HEK293 (cell line): ENCODE results near the gene PTH1R.

Experiments used
- CTCF ChIA-PET: fragments of 350-600 bp; formaldehyde crosslinking; extraction: SDS; loops from one replicate; lab custom pipeline; 2021; ENCODE audit warnings: antibody characterized with exemption; lab: Yijun Ruan, JAX
- POLR2A ChIA-PET: fragments of 300-600 bp; formaldehyde crosslinking; extraction: SDS; loops from one replicate; lab custom pipeline; 2020; ENCODE audit warnings: antibody characterized with exemption, inconsistent platforms; lab: Yijun Ruan, JAX
- H3K27ac ChIP-seq: fragments of 200-500 bp; sonication (Bioruptor generic); 2 replicates; pipeline ENCODE4 v1.5.1; 2014; ENCODE audit warnings: low read depth, low read length, control low read depth, inconsistent platforms; ENCODE audit errors: extremely low read depth
- H3K36me3 ChIP-seq, 2 experiments: fragments of 200-500 bp in 1 of 2; sonication (Bioruptor generic) in 1 of 2; 1 replicate in 1 of 2; 2 replicates in 1 of 2; pipeline ENCODE4 v1.5.1; 2014 to 2017; ENCODE audit warnings: inconsistent platforms in 2 of 2, low read length in 2 of 2; ENCODE audit not compliant: control insufficient read depth in 2 of 2, insufficient read depth in 1 of 2
- H3K4me1 ChIP-seq: fragments of 200-500 bp; sonication (Bioruptor generic); 2 replicates; pipeline ENCODE4 v1.5.1; 2014; ENCODE audit warnings: mild to moderate bottlenecking, low read length, inconsistent platforms; ENCODE audit not compliant: control insufficient read depth, insufficient read depth
- H3K4me3 ChIP-seq: 2 replicates; pipeline ENCODE4 v1.5.1; 2011; ENCODE audit warnings: low read depth, mild to moderate bottlenecking, control low read depth, low read length, moderate library complexity
- H3K9me3 ChIP-seq: fragments of 200-500 bp; sonication (Bioruptor generic); 2 replicates; pipeline ENCODE4 v1.5.1; 2014; ENCODE audit warnings: low read depth, low read length, inconsistent platforms; ENCODE audit not compliant: control insufficient read depth, insufficient read depth
- ZBTB21 ChIP-seq: fragments of 450-650 bp; formaldehyde crosslinking; IDR thresholded peaks from 2 replicates; pipeline ENCODE4 v1.5.1; 2017; ENCODE audit warnings: missing biosample characterization, missing genetic modification characterization
- ZBTB48 ChIP-seq: fragments of 450-650 bp; formaldehyde crosslinking; IDR thresholded peaks from 2 replicates; pipeline ENCODE4 v1.5.1; 2016; ENCODE audit warnings: missing biosample characterization, missing genetic modification characterization
- ZFP41 ChIP-seq: fragments of 450-650 bp; formaldehyde crosslinking; IDR thresholded peaks from 2 replicates; pipeline ENCODE4 v1.5.1; 2016; ENCODE audit warnings: missing biosample characterization, missing genetic modification characterization, borderline replicate concordance
- ZNF10 ChIP-seq: fragments of 450-650 bp; formaldehyde crosslinking; IDR thresholded peaks from 2 replicates; pipeline ENCODE4 v1.5.1; 2017; ENCODE audit warnings: missing biosample characterization, missing genetic modification characterization
- ZNF184 ChIP-seq: fragments of 450-650 bp; IDR thresholded peaks from 2 replicates; pipeline ENCODE4 v1.5.1; 2018; ENCODE audit warnings: missing biosample characterization, mild to moderate bottlenecking, missing genetic modification characterization
- ZNF221 ChIP-seq: fragments of 450-650 bp; formaldehyde crosslinking; IDR thresholded peaks from 2 replicates; pipeline ENCODE4 v1.5.1; 2017; ENCODE audit warnings: missing biosample characterization, missing genetic modification characterization, borderline replicate concordance
- ZNF354C ChIP-seq: fragments of 450-650 bp; formaldehyde crosslinking; IDR thresholded peaks from 2 replicates; pipeline ENCODE4 v1.5.1; 2016; ENCODE audit warnings: missing biosample characterization, missing genetic modification characterization, low read depth, borderline replicate concordance
- ZNF555 ChIP-seq: fragments of 450-650 bp; formaldehyde crosslinking; conservative IDR thresholded peaks from 2 replicates; pipeline ENCODE4 v1.5.1; 2017; ENCODE audit warnings: missing biosample characterization, mild to moderate bottlenecking, missing genetic modification characterization, inconsistent platforms
- ZNF585B ChIP-seq: fragments of 450-650 bp; formaldehyde crosslinking; IDR thresholded peaks from 2 replicates; pipeline ENCODE4 v1.5.1; 2016; ENCODE audit warnings: missing biosample characterization, missing genetic modification characterization
- ZNF701 ChIP-seq: fragments of 450-650 bp; formaldehyde crosslinking; IDR thresholded peaks from 2 replicates; pipeline ENCODE4 v1.5.1; 2016; ENCODE audit warnings: missing biosample characterization, missing genetic modification characterization
- ZNF785 ChIP-seq: fragments of 450-650 bp; formaldehyde crosslinking; IDR thresholded peaks from 2 replicates; pipeline ENCODE4 v1.5.1; 2016; ENCODE audit warnings: missing biosample characterization, missing genetic modification characterization
- TF ChIP-seq, protein P1 (sequence below): fragments of 450-650 bp; formaldehyde crosslinking; IDR thresholded peaks from 2 replicates; pipeline ENCODE4 v1.5.1; 2016; ENCODE audit warnings: missing biosample characterization, missing genetic modification characterization, borderline replicate concordance
- TF ChIP-seq, protein P2 (sequence below): fragments of 450-650 bp; formaldehyde crosslinking; IDR thresholded peaks from 2 replicates; pipeline ENCODE4 v1.5.1; 2016; ENCODE audit warnings: missing biosample characterization, missing genetic modification characterization
- TF ChIP-seq, protein P3 (sequence below): fragments of 450-650 bp; formaldehyde crosslinking; IDR thresholded peaks from 2 replicates; pipeline ENCODE4 v1.5.1; 2017; ENCODE audit warnings: missing biosample characterization, mild to moderate bottlenecking, missing genetic modification characterization, moderate library complexity
- TF ChIP-seq, protein P4 (sequence below): fragments of 450-650 bp; formaldehyde crosslinking; IDR thresholded peaks from 2 replicates; pipeline ENCODE4 v1.5.1; 2017; ENCODE audit warnings: missing biosample characterization, missing genetic modification characterization
- TF ChIP-seq, protein P5 (sequence below): fragments of 450-650 bp; IDR thresholded peaks from 2 replicates; pipeline ENCODE4 v1.5.1; 2018; ENCODE audit warnings: missing biosample characterization, missing genetic modification characterization

PTH1R gene

DNA sequence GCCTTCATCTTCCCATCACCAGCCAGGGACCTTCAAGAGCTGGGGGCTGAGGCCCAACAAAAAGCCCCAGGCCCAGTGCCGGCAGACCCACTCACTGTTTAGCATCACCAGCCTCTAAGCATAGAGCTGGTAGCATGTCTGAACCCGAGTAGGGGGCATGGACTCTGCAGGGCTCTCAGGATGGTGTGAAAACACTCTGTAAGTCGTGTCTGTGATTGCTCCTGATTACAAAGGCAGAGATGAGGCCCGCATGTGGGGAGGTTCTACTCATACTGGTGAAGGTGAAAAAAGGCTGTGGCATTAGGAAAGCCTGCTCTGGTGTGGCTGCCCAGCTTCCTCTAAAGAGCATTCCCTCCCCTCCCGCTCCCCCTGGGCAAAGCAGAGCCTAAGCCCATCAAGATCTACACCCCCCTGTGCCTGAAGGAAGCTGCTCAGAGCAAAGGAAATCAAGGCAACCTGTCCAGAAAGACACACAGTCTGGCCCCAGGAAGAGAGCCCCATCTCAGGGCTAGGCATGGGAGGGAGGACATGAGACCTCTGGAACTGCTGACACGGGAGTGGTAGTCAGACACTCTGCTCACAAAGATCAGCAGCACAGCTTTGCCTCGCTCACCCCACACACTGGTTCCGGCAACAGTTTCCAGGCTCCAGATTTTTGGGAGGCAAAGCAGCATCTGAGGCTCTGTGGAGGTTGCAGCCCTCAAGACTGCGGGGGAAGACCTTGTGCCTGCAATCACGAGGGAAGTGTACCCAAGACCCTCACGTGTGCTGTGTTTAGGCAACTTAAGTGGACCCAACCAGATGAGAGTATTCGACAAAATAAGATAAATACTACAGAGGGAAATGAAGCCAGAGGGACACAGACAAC lies 62.3 kb downstream of the PTH1R start (continued):
- TF ChIP-seq, protein P1, sequence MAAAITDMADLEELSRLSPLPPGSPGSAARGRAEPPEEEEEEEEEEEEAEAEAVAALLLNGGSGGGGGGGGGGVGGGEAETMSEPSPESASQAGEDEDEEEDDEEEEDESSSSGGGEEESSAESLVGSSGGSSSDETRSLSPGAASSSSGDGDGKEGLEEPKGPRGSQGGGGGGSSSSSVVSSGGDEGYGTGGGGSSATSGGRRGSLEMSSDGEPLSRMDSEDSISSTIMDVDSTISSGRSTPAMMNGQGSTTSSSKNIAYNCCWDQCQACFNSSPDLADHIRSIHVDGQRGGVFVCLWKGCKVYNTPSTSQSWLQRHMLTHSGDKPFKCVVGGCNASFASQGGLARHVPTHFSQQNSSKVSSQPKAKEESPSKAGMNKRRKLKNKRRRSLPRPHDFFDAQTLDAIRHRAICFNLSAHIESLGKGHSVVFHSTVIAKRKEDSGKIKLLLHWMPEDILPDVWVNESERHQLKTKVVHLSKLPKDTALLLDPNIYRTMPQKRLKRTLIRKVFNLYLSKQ (tag by site-specific recombination), result no peak
- TF ChIP-seq ZNF701 (tag by site-specific recombination), result no peak
- no peak for TF ChIP-seq ZNF221 (tag by site-specific recombination)
- no peak for TF ChIP-seq ZFP41 (tag by site-specific recombination)
- TF ChIP-seq, protein P2, sequence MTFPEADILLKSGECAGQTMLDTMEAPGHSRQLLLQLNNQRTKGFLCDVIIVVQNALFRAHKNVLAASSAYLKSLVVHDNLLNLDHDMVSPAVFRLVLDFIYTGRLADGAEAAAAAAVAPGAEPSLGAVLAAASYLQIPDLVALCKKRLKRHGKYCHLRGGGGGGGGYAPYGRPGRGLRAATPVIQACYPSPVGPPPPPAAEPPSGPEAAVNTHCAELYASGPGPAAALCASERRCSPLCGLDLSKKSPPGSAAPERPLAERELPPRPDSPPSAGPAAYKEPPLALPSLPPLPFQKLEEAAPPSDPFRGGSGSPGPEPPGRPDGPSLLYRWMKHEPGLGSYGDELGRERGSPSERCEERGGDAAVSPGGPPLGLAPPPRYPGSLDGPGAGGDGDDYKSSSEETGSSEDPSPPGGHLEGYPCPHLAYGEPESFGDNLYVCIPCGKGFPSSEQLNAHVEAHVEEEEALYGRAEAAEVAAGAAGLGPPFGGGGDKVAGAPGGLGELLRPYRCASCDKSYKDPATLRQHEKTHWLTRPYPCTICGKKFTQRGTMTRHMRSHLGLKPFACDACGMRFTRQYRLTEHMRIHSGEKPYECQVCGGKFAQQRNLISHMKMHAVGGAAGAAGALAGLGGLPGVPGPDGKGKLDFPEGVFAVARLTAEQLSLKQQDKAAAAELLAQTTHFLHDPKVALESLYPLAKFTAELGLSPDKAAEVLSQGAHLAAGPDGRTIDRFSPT (tag by site-specific recombination), result no peak
- TF ChIP-seq ZNF785, result no peak
- TF ChIP-seq ZNF354C (tag by site-specific recombination), result no peak

DNA sequence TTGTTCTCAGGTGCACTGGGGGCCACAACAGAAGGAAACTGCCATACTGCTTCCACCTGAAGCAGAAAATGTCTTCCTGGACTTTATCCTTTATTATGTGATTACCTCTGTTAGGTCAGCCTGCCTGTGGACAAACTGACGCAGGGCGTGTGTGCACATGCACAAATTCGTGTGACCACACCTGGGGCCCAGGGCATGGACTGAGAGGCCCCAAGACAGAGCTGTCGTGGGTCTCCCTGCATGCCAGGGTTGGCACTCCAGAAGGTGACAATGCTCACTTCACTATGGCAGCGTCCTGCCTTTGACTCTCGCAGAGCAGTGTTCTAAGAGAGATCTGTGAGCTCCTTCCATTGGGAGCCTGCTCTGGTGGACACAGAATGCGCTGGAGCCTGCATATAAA lies 64.6 kb downstream of the PTH1R start:
- H3K4me3 ChIP-seq, result no peak overlapping the region
- no peaks in the 10 kb centered on the region for H3K4me1 ChIP-seq
- no peak overlapping the region for H3K27ac ChIP-seq
- peaks cover 3 to 57% of the 10 kb centered on the region in 2 experiments; a peak in 2 of 3 replicates for H3K36me3 ChIP-seq
- ChIA-PET POLR2A (no interaction called here), CTCF (interaction anchor here (0.6 kb wide), 1 partner anchor 57 kb away, joined by 3 read pairs; no protein-coding TSS in a partner anchor)
- no peaks in the 10 kb centered on the region for H3K9me3 ChIP-seq
- TF ChIP-seq, protein P3, sequence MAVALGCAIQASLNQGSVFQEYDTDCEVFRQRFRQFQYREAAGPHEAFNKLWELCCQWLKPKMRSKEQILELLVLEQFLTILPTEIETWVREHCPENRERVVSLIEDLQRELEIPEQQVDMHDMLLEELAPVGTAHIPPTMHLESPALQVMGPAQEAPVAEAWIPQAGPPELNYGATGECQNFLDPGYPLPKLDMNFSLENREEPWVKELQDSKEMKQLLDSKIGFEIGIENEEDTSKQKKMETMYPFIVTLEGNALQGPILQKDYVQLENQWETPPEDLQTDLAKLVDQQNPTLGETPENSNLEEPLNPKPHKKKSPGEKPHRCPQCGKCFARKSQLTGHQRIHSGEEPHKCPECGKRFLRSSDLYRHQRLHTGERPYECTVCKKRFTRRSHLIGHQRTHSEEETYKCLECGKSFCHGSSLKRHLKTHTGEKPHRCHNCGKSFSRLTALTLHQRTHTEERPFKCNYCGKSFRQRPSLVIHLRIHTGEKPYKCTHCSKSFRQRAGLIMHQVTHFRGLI, result no peak
- TF ChIP-seq ZNF555 (tag by site-specific recombination), result no peak
- TF ChIP-seq ZNF184 (tag by site-specific recombination), result no peak
- TF ChIP-seq ZBTB48 (tag by site-specific recombination), result no peak
- TF ChIP-seq ZNF585B, result no peak
- TF ChIP-seq, protein P4, sequence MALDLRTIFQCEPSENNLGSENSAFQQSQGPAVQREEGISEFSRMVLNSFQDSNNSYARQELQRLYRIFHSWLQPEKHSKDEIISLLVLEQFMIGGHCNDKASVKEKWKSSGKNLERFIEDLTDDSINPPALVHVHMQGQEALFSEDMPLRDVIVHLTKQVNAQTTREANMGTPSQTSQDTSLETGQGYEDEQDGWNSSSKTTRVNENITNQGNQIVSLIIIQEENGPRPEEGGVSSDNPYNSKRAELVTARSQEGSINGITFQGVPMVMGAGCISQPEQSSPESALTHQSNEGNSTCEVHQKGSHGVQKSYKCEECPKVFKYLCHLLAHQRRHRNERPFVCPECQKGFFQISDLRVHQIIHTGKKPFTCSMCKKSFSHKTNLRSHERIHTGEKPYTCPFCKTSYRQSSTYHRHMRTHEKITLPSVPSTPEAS (tag by site-specific recombination), result no peak
- TF ChIP-seq ZBTB21 (tag by site-specific recombination), result no peak
- TF ChIP-seq, protein P5, sequence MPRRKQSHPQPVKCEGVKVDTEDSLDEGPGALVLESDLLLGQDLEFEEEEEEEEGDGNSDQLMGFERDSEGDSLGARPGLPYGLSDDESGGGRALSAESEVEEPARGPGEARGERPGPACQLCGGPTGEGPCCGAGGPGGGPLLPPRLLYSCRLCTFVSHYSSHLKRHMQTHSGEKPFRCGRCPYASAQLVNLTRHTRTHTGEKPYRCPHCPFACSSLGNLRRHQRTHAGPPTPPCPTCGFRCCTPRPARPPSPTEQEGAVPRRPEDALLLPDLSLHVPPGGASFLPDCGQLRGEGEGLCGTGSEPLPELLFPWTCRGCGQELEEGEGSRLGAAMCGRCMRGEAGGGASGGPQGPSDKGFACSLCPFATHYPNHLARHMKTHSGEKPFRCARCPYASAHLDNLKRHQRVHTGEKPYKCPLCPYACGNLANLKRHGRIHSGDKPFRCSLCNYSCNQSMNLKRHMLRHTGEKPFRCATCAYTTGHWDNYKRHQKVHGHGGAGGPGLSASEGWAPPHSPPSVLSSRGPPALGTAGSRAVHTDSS (tag by site-specific recombination), result no peak
- no peak for TF ChIP-seq ZNF10 (tag by site-specific recombination)
